Body of pancreas (tissue), 4 donors: ENCODE measurements around the gene RHBDF1.

Source experiments
- CTCF ChIP-seq, 7 experiments: fragments of 450-650 bp in 4 of 7; fragments of 200-600 bp in 3 of 7; sonication (generic) in 3 of 7; IDR thresholded peaks; one replicate each; pipeline ENCODE4 v1.5.1; 2016 to 2019; ENCODE audit warnings: antibody characterized with exemption in 7 of 7
- POLR2A ChIP-seq, 3 donors: fragments of 450-650 bp; IDR thresholded peaks; one replicate each; pipeline ENCODE4 v1.6.1; 2016; ENCODE audit warnings: antibody characterized with exemption in 3 of 3, mild to moderate bottlenecking in 2 of 3

DNA sequence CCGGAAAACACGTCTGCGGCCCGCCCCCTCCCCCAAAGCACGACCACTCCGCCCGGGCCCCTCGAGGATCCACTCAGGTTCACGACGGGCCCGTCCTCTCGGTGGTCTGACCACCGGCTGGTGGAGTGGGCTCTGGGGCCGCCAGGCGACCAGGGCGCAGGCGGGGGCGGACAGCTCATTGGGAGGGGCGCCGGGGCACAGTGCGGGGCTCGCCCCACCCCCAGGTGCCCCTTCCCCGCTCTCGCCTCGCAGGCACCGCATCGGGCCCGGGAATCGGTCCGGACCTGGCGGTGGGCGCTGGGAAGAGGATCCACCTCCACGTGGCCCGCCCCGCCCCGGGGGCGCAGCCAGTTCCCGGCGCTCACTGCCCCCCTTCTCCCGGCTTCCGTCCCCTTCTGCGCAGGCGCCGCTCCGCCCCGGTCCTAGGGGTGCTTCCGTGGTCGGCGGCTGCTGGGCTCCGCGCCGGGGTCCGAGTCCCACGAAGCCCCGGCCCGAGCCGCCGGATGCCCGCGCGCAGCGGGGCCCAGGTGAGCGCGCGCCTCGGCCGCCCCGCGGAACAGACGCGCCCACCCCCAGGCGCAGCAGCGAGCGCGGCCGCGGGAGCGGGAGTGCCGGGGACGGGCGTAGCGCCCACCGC, 5.5 kb upstream of the RHBDF1 start, which contains the start of gene MPG:
- TF ChIP-seq POLR2A (IDR thresholded peaks at IDR 0.05) (peak; percentile 37 to 59 (median 38)), CTCF (IDR thresholded peaks at IDR 0.05) (no peak)
